RWPE2 (cell line): ENCODE data around the gene DNAJB6.

ENCODE experiments used
- ATAC-seq: fragments of 200-7000 bp; cut with Tn5 transposase; 3 replicates; pipeline ENCODE4 v1.9.1; 2021; ENCODE audit warnings: low read depth
- DNase-seq: peaks from one replicate; pipeline ENCODE4 v3.0.0-alpha.2; 2020; ENCODE audit warnings: low spot score
- H3K27ac ChIP-seq: fragments of 450-650 bp; 2 replicates; pipeline ENCODE4 v1.5.1; 2017; ENCODE audit warnings: mild to moderate bottlenecking; ENCODE audit not compliant: poor library complexity, severe bottlenecking
- H3K27me3 ChIP-seq: fragments of 250-450 bp; sonication (Bioruptor Pico); 2 replicates; pipeline ENCODE4 v1.5.1; 2021; ENCODE audit warnings: mild to moderate bottlenecking, moderate library complexity; ENCODE audit not compliant: insufficient read depth, poor library complexity, severe bottlenecking
- H3K36me3 ChIP-seq: fragments of 250-450 bp; sonication (Bioruptor Pico); 2 replicates; pipeline ENCODE4 v1.5.1; 2020; ENCODE audit warnings: low read depth, mild to moderate bottlenecking, moderate library complexity
- H3K4me1 ChIP-seq: fragments of 250-450 bp; sonication (Bioruptor Pico); 2 replicates; pipeline ENCODE4 v1.5.1; 2021; ENCODE audit warnings: mild to moderate bottlenecking, moderate library complexity; ENCODE audit not compliant: insufficient read depth, poor library complexity, severe bottlenecking
- H3K4me3 ChIP-seq: fragments of 250-450 bp; sonication (Bioruptor Pico); 2 replicates; pipeline ENCODE4 v1.5.1; 2021; ENCODE audit warnings: mild to moderate bottlenecking, moderate library complexity; ENCODE audit not compliant: severe bottlenecking
- H3K9me3 ChIP-seq: fragments of 250-450 bp; sonication (Bioruptor Pico); 2 replicates; pipeline ENCODE4 v1.5.1; 2021; ENCODE audit warnings: mild to moderate bottlenecking, moderate library complexity; ENCODE audit not compliant: severe bottlenecking
- CTCF ChIP-seq: fragments of 450-650 bp; IDR thresholded peaks from one replicate; pipeline ENCODE4 v1.5.1; 2017; ENCODE audit warnings: mild to moderate bottlenecking, moderate library complexity; ENCODE audit not compliant: poor library complexity, severe bottlenecking

DNAJB6 gene

GRCh38 chr7:157391036-157391710 is 54.4 kb downstream of the DNAJB6 start:
- DNase-seq = no peak

GRCh38 chr7:157392256-157393037 is 55.6 kb downstream of the DNAJB6 start:
- ATAC-seq = no peak
- Histone ChIP-seq H3K4me3 (no peak overlapping the region), H3K9me3 (no peaks in the 10 kb centered on the region), H3K36me3 (peaks cover 53% of the 10 kb centered on the region), H3K27me3 (no peaks in the 10 kb centered on the region), H3K4me1 (peaks cover 2% of the 10 kb centered on the region), H3K27ac (no peak overlapping the region)
- DNase-seq = no peak
- no peak for TF ChIP-seq CTCF

More at GRCh38 chr7:157391036-157391710, 54.4 kb downstream of the DNAJB6 start:
- Histone ChIP-seq H3K36me3 (peaks cover 66% of the 10 kb centered on the region), H3K4me1 (peaks cover 6% of the 10 kb centered on the region), H3K4me3 (no peak overlapping the region), H3K27me3 (no peaks in the 10 kb centered on the region), H3K9me3 (no peaks in the 10 kb centered on the region), H3K27ac (no peak overlapping the region)
- TF ChIP-seq CTCF = no peak
- ATAC-seq = no peak

GRCh38 chr7:157394246-157395191 is 57.7 kb downstream of the DNAJB6 start:
- DNase-seq = no peak
- Histone ChIP-seq H3K27me3 (no peaks in the 10 kb centered on the region), H3K4me3 (no peak overlapping the region), H3K36me3 (peaks cover 36% of the 10 kb centered on the region), H3K4me1 (no peaks in the 10 kb centered on the region), H3K27ac (peak overlapping the region; percentile 14), H3K9me3 (no peaks in the 10 kb centered on the region)
- TF ChIP-seq CTCF = no peak
- ATAC-seq = 0 out of 3 replicates have a peak, but pooled peaks have one; percentile 26

GRCh38 chr7:157395206-157395605 is 58.4 kb downstream of the DNAJB6 start:
- DNase-seq = no peak
- H3K4me1 ChIP-seq = no peaks in the 10 kb centered on the region
- H3K9me3 ChIP-seq = no peaks in the 10 kb centered on the region
- peak overlapping the region; percentile 14 for H3K27ac ChIP-seq
- peaks cover 31% of the 10 kb centered on the region for H3K36me3 ChIP-seq
- no peak overlapping the region for H3K4me3 ChIP-seq
- no peak for TF ChIP-seq CTCF
- ATAC-seq = no peak
- no peaks in the 10 kb centered on the region for H3K27me3 ChIP-seq
